Neural crest cell (in vitro differentiated cells): Measurements from ENCODE around the gene C20orf204. TPM values are rescaled to one million over a fixed set of nuclear protein-coding genes. Genes with fewer than 3 reads are reported as not detected.

Experiments used
- DNase-seq: peaks from one replicate; pipeline ENCODE4 v3.0.0; 2021; ENCODE audit warnings: low read depth, mixed read lengths, low spot score
- H3K27ac Mint-ChIP-seq: one replicate; pipeline ENCODE4 v1.8.0; 2021; ENCODE audit warnings: mild to moderate bottlenecking, mixed read lengths; ENCODE audit not compliant: unreplicated experiment
- H3K27me3 Mint-ChIP-seq: 2 replicates; pipeline ENCODE4 v1.8.0; 2021; ENCODE audit warnings: low read depth, mild to moderate bottlenecking, mixed read lengths
- H3K36me3 Mint-ChIP-seq: 2 replicates; pipeline ENCODE4 v1.8.0; 2021; ENCODE audit warnings: low read depth, mild to moderate bottlenecking, mixed read lengths
- H3K4me1 Mint-ChIP-seq: 2 replicates; pipeline ENCODE4 v1.8.0; 2021; ENCODE audit warnings: mixed read lengths
- H3K4me3 Mint-ChIP-seq: one replicate; pipeline ENCODE4 v1.8.0; 2021; ENCODE audit warnings: mild to moderate bottlenecking, mixed read lengths
- H3K9me3 Mint-ChIP-seq: 2 replicates; pipeline ENCODE4 v1.8.0; 2021; ENCODE audit warnings: mixed read lengths
- total RNA-seq: library from RNA; stranded (reverse); gene quantifications from 2 replicates; pipeline ENCODE4 v1.2.1, GENCODE V29; 2021
- TF ChIP-seq, protein P1 (sequence below): fragments of 200-600 bp; sonication (generic); conservative IDR thresholded peaks from 2 replicates; pipeline ENCODE4 v1.5.0; 2021; ENCODE audit warnings: antibody characterized with exemption, mild to moderate bottlenecking

The C20orf204 gene
- total RNA-seq, 1 donor from 2014 or later: 2.3 TPM

DNA sequence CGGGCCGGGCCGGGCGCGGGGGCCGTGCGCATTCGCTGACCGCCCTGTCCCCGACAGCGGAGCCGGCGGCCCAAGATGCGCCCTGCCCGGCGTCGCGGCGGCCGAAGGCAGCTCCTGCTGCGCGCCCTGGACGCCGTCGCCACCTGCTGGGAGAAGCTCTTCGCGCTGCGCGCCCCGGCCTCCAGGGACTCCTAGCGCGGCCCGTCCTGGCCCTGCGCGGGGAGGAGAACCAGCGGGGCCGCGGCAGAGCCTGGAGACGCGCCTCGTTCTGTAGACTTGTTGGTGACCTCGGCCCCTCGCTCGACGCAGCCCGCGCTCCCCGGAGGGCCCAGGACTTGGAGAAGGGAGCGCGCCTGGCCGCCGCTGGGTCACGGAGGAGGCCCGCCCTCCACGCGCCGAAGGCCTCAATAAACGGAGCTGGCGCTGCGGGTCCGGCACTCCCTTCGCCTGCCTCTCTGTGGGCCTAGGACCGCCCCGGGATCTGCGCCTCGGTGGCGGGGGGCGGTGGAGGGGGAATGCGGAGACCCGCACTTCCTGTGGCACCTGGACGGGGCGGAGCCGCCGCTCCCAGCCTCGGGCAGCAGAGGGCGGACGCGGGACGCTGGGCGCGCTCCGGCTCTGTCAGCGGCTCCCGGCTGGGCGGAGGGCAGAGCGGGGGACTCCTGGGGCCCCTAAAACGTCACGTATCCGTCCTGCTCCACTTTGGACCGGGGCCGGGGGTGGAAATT, 2.7 kb downstream of the C20orf204 start:
- no peak overlapping the region for H3K27ac Mint-ChIP-seq
- H3K4me1 Mint-ChIP-seq: peaks cover 4% of the 10 kb centered on the region
- no peaks in the 10 kb centered on the region for H3K36me3 Mint-ChIP-seq
- TF ChIP-seq, protein P1, sequence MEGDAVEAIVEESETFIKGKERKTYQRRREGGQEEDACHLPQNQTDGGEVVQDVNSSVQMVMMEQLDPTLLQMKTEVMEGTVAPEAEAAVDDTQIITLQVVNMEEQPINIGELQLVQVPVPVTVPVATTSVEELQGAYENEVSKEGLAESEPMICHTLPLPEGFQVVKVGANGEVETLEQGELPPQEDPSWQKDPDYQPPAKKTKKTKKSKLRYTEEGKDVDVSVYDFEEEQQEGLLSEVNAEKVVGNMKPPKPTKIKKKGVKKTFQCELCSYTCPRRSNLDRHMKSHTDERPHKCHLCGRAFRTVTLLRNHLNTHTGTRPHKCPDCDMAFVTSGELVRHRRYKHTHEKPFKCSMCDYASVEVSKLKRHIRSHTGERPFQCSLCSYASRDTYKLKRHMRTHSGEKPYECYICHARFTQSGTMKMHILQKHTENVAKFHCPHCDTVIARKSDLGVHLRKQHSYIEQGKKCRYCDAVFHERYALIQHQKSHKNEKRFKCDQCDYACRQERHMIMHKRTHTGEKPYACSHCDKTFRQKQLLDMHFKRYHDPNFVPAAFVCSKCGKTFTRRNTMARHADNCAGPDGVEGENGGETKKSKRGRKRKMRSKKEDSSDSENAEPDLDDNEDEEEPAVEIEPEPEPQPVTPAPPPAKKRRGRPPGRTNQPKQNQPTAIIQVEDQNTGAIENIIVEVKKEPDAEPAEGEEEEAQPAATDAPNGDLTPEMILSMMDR: peak; percentile 72
- H3K27me3 Mint-ChIP-seq: peaks cover 74% of the 10 kb centered on the region
- no peaks in the 10 kb centered on the region for H3K9me3 Mint-ChIP-seq
- peak; percentile 71 for DNase-seq
- peak overlapping the region; percentile 57 for H3K4me3 Mint-ChIP-seq

DNA sequence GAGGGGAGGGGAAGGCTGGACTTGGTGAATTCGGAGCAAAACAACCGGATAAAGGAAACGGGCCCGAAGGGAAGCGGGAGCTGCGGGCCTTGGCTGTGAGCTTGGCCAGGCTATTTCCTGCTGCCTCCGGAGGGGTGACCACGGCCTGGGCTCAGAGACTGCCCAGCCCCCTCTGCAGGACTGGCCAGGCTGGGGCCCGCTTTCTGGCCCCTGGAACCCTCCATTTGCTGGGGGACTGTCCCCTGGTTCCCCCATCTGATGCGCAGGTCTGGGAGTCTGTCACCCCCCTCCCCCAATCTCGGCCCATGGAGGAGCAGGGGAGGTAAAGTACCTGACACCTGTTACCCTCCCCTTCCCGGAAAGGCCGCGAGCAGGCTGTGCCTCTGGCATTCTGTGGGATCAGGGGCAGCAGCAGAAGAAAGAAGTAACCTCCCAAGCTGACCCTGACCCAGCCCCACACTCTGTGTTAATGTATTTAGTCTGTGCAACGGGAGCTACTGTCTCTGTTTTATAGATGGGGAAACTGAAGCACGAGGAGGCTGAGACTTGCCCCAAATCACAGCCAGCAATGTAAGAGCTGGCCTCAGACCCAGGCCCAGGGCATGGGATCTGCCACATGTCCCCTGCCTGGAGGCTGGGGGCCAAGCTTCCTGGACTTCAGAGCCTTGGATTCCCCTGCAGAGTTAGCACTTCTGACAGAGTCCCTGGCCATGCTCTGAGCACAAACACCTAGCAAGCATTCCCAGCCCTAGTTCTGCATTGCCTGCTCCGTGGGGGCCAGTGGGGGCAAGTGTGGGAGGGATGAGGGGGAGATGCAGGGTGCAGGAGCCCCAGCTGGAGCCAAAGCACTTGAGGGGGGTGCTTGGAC, 3.5 kb downstream of the C20orf204 start:
- H3K4me1 Mint-ChIP-seq: peaks cover 4% of the 10 kb centered on the region
- no peaks in the 10 kb centered on the region for H3K36me3 Mint-ChIP-seq
- DNase-seq: no peak
- peaks cover 82% of the 10 kb centered on the region for H3K27me3 Mint-ChIP-seq
- H3K9me3 Mint-ChIP-seq: no peaks in the 10 kb centered on the region
- no peak overlapping the region for H3K27ac Mint-ChIP-seq
- peak overlapping the region; percentile 67 for H3K4me3 Mint-ChIP-seq
- TF ChIP-seq, protein P1: no peak

DNA sequence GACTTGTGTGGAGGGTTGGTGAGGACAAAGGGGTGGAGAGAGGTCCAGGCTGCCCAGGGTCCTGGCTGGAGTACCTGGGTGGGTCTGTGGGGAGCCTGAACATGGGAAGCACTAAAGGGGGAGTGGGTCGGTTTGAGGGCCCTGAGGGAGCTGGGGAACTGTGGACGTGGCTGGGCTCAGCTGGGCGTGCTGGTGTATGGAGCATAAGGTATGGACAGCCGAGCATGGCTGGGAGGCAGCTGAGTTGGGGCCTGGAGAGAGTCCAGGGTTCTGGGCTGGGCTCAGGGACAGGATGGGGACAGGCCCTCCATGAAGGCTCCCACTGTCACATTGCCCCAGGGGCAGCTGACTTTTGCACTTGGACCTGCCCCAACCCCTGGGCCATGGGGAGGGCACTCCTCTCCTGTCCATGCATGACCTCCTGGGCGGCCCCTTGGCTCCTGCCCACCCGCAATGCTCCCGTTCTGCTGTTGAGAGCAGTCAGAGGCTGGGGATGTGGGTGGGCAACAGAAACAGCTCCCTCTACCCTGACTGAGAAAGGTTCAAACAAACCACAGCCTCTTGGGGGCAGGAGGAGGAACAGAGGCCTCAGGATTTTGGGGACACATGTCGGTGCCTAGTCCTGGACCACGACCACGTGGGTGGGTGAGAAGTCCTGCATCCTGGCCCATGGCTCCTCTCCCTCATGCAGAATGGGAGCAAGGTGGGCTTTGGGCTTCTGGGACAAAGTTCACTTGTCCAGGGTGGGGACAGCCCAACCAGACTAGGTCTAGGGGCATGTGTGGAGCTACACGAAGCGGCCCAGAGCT, 4.5 kb downstream of the C20orf204 start:
- Mint-ChIP-seq H3K27me3 (peaks cover 85% of the 10 kb centered on the region), H3K4me3 (peak overlapping the region; percentile 46)

DNA sequence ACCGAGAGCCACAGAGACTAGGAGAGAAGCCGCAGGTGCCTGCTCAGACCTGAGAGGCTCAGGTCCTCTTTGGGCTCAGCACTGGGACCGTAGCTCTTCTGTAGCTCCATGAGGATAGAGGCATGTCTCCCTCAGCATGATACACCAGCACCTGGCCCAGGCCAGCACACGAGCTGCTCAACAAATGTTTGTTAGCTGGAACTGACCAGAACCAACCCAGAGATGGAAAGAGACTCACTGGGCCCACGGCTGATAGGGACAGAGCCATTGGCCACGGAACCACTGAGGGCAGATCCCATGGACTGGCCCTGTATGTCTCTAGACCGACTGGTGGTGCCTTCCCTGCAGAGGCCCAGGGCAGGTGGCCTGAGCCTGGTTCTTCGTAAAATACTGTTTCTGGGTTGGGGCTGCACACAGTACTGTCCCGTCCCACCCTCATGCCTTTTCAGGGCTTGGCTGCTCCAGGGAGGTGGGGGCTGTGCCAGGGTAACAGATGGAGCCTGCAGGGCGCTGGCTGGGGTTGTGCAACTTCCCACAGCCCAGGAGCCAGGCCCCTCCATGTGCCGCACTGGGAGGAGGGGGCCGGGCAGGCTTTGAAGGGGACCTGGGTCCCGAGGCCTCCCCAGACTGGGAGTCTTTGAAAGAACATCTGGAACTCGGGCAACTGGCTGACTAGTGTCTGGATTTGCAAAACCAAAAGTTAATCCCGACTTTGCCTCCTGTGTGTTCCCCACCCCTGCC, 5.2 kb downstream of the C20orf204 start:
- H3K9me3 Mint-ChIP-seq: no peaks in the 10 kb centered on the region
- H3K27me3 Mint-ChIP-seq: peaks cover 92% of the 10 kb centered on the region
- H3K4me3 Mint-ChIP-seq: peak overlapping the region; percentile 39
- H3K36me3 Mint-ChIP-seq: no peaks in the 10 kb centered on the region
- TF ChIP-seq, protein P1: no peak
- peaks cover 4% of the 10 kb centered on the region for H3K4me1 Mint-ChIP-seq
- DNase-seq: no peak
- no peak overlapping the region for H3K27ac Mint-ChIP-seq

More for the DNA sequence above, 4.5 kb downstream of the C20orf204 start:
- H3K4me1 Mint-ChIP-seq: peaks cover 4% of the 10 kb centered on the region
- H3K9me3 Mint-ChIP-seq: no peaks in the 10 kb centered on the region
- TF ChIP-seq, protein P1: no peak
- H3K36me3 Mint-ChIP-seq: no peaks in the 10 kb centered on the region
- H3K27ac Mint-ChIP-seq: no peak overlapping the region
- no peak for DNase-seq

DNA sequence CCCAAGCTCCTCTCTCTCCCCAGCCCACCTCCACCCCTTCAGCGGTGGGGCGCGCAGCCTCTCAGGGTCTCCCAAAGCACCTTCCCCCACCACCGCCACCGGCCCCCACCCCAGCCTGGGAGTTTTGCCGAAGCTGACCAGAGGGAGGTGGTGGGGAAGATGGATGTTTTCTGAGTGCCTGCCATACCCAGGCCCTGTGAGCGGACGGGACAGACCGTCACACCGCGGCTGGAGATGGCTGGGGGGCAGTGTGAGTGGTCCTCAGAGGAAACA, 5.7 kb downstream of the C20orf204 start:
- TF ChIP-seq, protein P1: no peak
- Mint-ChIP-seq H3K27me3 (peaks cover 92% of the 10 kb centered on the region), H3K4me3 (no peak overlapping the region), H3K9me3 (no peaks in the 10 kb centered on the region), H3K27ac (no peak overlapping the region), H3K4me1 (peaks cover 4% of the 10 kb centered on the region), H3K36me3 (no peaks in the 10 kb centered on the region)
- no peak for DNase-seq
